Hepatocyte (in vitro differentiated cells): ENCODE data around the gene PAGE2.

Experiments used
- CTCF ChIP-seq: fragments of 200-600 bp; sonication (generic); IDR thresholded peaks from 2 replicates; pipeline ENCODE4 v1.5.1; 2016; ENCODE audit warnings: antibody characterized with exemption, mild to moderate bottlenecking; ENCODE audit not compliant: poor library complexity
- EZH2 ChIP-seq: fragments of 200-600 bp; sonication (generic); IDR thresholded peaks from 2 replicates; pipeline ENCODE4 v1.6.1; 2016; ENCODE audit warnings: antibody characterized with exemption, mild to moderate bottlenecking, borderline replicate concordance

- TF ChIP-seq CTCF (no peak), EZH2 (no peak)
These were observed 16.5 kb upstream of the PAGE2 start for GRCh38 chrX:55072286-55072685.
